ENCODE results near the gene IFI27. TPM values are rescaled to one million over a fixed set of nuclear protein-coding genes. Genes with fewer than 3 reads are reported as not detected.

The IFI27 gene
- total RNA-seq, 1 experiment from 2014 or later: 2.6 TPM

- Histone ChIP-seq H3K9me3 (0 out of 2 replicates have a peak, but pooled peaks cover 5% of the 10 kb centered on the region), H3K4me3 (ENCODE audit: low read depth, low read length) (no peak overlapping the region), H3K4me1 (no peaks in the 10 kb centered on the region), H3K36me3 (ENCODE audit: control insufficient read depth, insufficient read depth, low read length) (no peaks in the 10 kb centered on the region), H3K27me3 (replicated peaks; ENCODE audit: control insufficient read depth, insufficient read depth, low read length) (no peaks in the 10 kb centered on the region)
- peaks cover 8% of the 10 kb centered on the region for H3K27me3 Mint-ChIP-seq (ENCODE audit: insufficient read depth, unreplicated experiment)
- no peak for DNase-seq
- CTCF ChIA-PET: no interaction called here
- H3K4me1 Mint-ChIP-seq (ENCODE audit: low read depth, unreplicated experiment): no peaks in the 10 kb centered on the region
- H3K9me3 Mint-ChIP-seq (ENCODE audit: unreplicated experiment): no peaks in the 10 kb centered on the region
- no peaks in the 10 kb centered on the region for H3K36me3 Mint-ChIP-seq (ENCODE audit: insufficient read depth, unreplicated experiment)
- H3K4me3 Mint-ChIP-seq (ENCODE audit: unreplicated experiment): no peak overlapping the region
- POLR2A ChIA-PET: no interaction called here
- no TSS peak for BruUV-seq (replicated peaks)
- TF ChIP-seq, protein P1, sequence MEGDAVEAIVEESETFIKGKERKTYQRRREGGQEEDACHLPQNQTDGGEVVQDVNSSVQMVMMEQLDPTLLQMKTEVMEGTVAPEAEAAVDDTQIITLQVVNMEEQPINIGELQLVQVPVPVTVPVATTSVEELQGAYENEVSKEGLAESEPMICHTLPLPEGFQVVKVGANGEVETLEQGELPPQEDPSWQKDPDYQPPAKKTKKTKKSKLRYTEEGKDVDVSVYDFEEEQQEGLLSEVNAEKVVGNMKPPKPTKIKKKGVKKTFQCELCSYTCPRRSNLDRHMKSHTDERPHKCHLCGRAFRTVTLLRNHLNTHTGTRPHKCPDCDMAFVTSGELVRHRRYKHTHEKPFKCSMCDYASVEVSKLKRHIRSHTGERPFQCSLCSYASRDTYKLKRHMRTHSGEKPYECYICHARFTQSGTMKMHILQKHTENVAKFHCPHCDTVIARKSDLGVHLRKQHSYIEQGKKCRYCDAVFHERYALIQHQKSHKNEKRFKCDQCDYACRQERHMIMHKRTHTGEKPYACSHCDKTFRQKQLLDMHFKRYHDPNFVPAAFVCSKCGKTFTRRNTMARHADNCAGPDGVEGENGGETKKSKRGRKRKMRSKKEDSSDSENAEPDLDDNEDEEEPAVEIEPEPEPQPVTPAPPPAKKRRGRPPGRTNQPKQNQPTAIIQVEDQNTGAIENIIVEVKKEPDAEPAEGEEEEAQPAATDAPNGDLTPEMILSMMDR (IDR thresholded peaks at IDR 0.05; ENCODE audit: insufficient read depth in 1 of 2, low read depth in 1 of 2, low read length in 1 of 2, severe bottlenecking in 1 of 2, unreplicated experiment in 1 of 2): no peak
- intact Hi-C loops (cut with micrococcal nuclease; ENCODE audit: unreplicated experiment): no loop called here
- no peak overlapping the region for H3K27ac Mint-ChIP-seq (ENCODE audit: unreplicated experiment)
Measured at GRCh38 chr14:94157197-94157596, 46.7 kb downstream of the IFI27 start.

DNA sequence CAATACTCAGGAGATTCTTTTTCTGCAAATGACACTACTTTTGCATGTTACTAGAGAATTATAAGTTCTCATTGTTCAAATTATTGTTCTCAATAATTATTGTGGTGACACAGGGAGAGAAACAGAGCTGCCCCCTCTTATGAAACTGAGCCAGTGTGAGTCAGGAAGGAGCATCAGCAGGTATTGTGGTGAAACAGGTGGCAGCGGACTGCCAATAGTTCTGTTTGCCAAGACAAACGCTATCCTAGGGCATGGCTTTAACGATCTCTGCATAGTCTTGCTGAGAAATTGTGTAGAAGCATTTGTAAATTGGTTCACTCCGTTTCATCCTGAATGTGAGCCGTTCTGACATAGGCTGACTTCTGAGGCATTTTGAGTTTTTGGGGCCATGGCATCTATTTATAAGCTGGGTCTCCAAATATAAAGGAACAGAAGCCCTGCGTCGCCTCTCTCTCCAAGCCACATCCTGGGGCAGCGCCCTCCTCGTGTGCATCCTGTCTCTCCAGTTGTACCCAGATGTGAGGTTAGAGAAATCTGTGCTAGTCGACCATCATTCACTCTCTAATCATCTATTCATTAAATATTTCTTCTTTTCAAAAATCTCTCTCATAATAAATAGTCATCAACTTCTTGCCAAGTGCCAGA lies 47.8 kb downstream of the IFI27 start:
- H3K9me3 Mint-ChIP-seq (ENCODE audit: unreplicated experiment): no peaks in the 10 kb centered on the region

GRCh38 chr14:94161058-94161457 lies 50.5 kb downstream of the IFI27 start:
- Mint-ChIP-seq H3K27me3 (ENCODE audit: insufficient read depth, unreplicated experiment) (peaks cover 5% of the 10 kb centered on the region), H3K4me3 (ENCODE audit: unreplicated experiment) (no peak overlapping the region), H3K27ac (ENCODE audit: unreplicated experiment) (no peak overlapping the region), H3K9me3 (ENCODE audit: unreplicated experiment) (no peaks in the 10 kb centered on the region), H3K36me3 (ENCODE audit: insufficient read depth, unreplicated experiment) (no peaks in the 10 kb centered on the region), H3K4me1 (ENCODE audit: low read depth, unreplicated experiment) (no peaks in the 10 kb centered on the region)
- TF ChIP-seq, protein P1 (IDR thresholded peaks at IDR 0.05; ENCODE audit: insufficient read depth in 1 of 2, low read depth in 1 of 2, low read length in 1 of 2, severe bottlenecking in 1 of 2, unreplicated experiment in 1 of 2): no peak
- no peaks in the 10 kb centered on the region for H3K36me3 ChIP-seq (ENCODE audit: control insufficient read depth, insufficient read depth, low read length)
- BruUV-seq (replicated peaks): no TSS peak
- POLR2A ChIA-PET: no interaction called here
- CTCF ChIA-PET: no interaction called here
- intact Hi-C loops (cut with micrococcal nuclease; ENCODE audit: unreplicated experiment): no loop called here
- DNase-seq: no peak
- no peaks in the 10 kb centered on the region for H3K9me3 ChIP-seq
- no peaks in the 10 kb centered on the region for H3K27me3 ChIP-seq (replicated peaks; ENCODE audit: control insufficient read depth, insufficient read depth, low read length)
- H3K4me1 ChIP-seq: no peaks in the 10 kb centered on the region
- H3K4me3 ChIP-seq (ENCODE audit: low read depth, low read length): no peak overlapping the region

More for the DNA sequence above, 47.8 kb downstream of the IFI27 start:
- Histone ChIP-seq H3K4me3 (ENCODE audit: low read depth, low read length) (no peak overlapping the region), H3K36me3 (ENCODE audit: control insufficient read depth, insufficient read depth, low read length) (no peaks in the 10 kb centered on the region), H3K9me3 (0 out of 2 replicates have a peak, but pooled peaks cover 5% of the 10 kb centered on the region), H3K4me1 (no peaks in the 10 kb centered on the region), H3K27me3 (replicated peaks; ENCODE audit: control insufficient read depth, insufficient read depth, low read length) (no peaks in the 10 kb centered on the region)
- POLR2A ChIA-PET: no interaction called here
- no peaks in the 10 kb centered on the region for H3K36me3 Mint-ChIP-seq (ENCODE audit: insufficient read depth, unreplicated experiment)
- H3K4me1 Mint-ChIP-seq (ENCODE audit: low read depth, unreplicated experiment): no peaks in the 10 kb centered on the region
- H3K27ac Mint-ChIP-seq (ENCODE audit: unreplicated experiment): no peak overlapping the region
- TF ChIP-seq, protein P1 (IDR thresholded peaks at IDR 0.05; ENCODE audit: insufficient read depth in 1 of 2, low read depth in 1 of 2, low read length in 1 of 2, severe bottlenecking in 1 of 2, unreplicated experiment in 1 of 2): no peak
- intact Hi-C loops (cut with micrococcal nuclease; ENCODE audit: unreplicated experiment): no loop called here
- no peak for DNase-seq
- peaks cover 8% of the 10 kb centered on the region for H3K27me3 Mint-ChIP-seq (ENCODE audit: insufficient read depth, unreplicated experiment)
- no TSS peak for BruUV-seq (replicated peaks)
- no peak overlapping the region for H3K4me3 Mint-ChIP-seq (ENCODE audit: unreplicated experiment)
- CTCF ChIA-PET: no interaction called here

Measured in Caco-2 (cell line).